ENCODE data around the gene MTCL3.

Gene MTCL3

GRCh38 chr6:127475135-127475822, 43.9 kb downstream of the MTCL3 start:
- no peak for DNase-seq
- no peaks in the 10 kb centered on the region for H3K36me3 ChIP-seq (ENCODE audit: control insufficient read depth in 4 of 4, insufficient read depth in 4 of 4, low read length in 3 of 4)
- ChIA-PET POLR2A (no interaction called here), CTCF (interaction anchor here (1.8 kb wide), 1 partner anchor 9 kb away, joined by 9 read pairs; no protein-coding TSS in a partner anchor)
- H3K27me3 ChIP-seq (replicated peaks in 2 of 5; ENCODE audit: control insufficient read depth in 4 of 5, insufficient read depth in 5 of 5, low read length in 4 of 5), result peaks cover 0 to 13% (median 0%) of the 10 kb centered on the region in 5 experiments
- no peaks in the 10 kb centered on the region for H3K4me1 ChIP-seq (ENCODE audit: control extremely low read depth in 1 of 4, control insufficient read depth in 4 of 4, insufficient read depth in 4 of 4, low read length in 3 of 4)
- no peak overlapping the region for H3K27ac ChIP-seq (ENCODE audit: insufficient read depth in 1 of 2, low read depth in 1 of 2, low read length in 2 of 2, poor library complexity in 1 of 2, severe bottlenecking in 2 of 2)
- peaks cover 0 to 8% (median 5%) of the 10 kb centered on the region in 5 experiments for H3K9me3 ChIP-seq (ENCODE audit: control extremely low read depth in 1 of 5, control insufficient read depth in 4 of 5, insufficient read depth in 2 of 5, low read depth in 1 of 5, low read length in 4 of 5)
- H3K4me3 ChIP-seq (ENCODE audit: control insufficient read depth in 1 of 7, extremely low read depth in 1 of 7, insufficient read depth in 4 of 7, low read depth in 2 of 7, low read length in 6 of 7), result no peak overlapping the region
- WGBS (ENCODE audit: insufficient coverage), result 95% methylated on average over 75 of the region's 87 CpGs

- H3K4me1 ChIP-seq (ENCODE audit: control extremely low read depth in 1 of 4, control insufficient read depth in 4 of 4, insufficient read depth in 4 of 4, low read length in 3 of 4), result no peaks in the 10 kb centered on the region
- DNase-seq, result no peak
- CTCF ChIA-PET, result interaction anchor here (2.9 kb wide), 1 partner anchor 68 kb away, joined by 15 read pairs; no protein-coding TSS in a partner anchor
- no peak overlapping the region for H3K4me3 ChIP-seq (ENCODE audit: control insufficient read depth in 1 of 7, extremely low read depth in 1 of 7, insufficient read depth in 4 of 7, low read depth in 2 of 7, low read length in 6 of 7)
- POLR2A ChIA-PET, result no interaction called here
- WGBS (ENCODE audit: insufficient coverage), result 86% methylated on average over 2 of the region's 5 CpGs
- H3K27ac ChIP-seq (ENCODE audit: insufficient read depth in 1 of 2, low read depth in 1 of 2, low read length in 2 of 2, poor library complexity in 1 of 2, severe bottlenecking in 2 of 2), result no peak overlapping the region
- peaks cover 0 to 8% (median 5%) of the 10 kb centered on the region in 5 experiments for H3K9me3 ChIP-seq (ENCODE audit: control extremely low read depth in 1 of 5, control insufficient read depth in 4 of 5, insufficient read depth in 2 of 5, low read depth in 1 of 5, low read length in 4 of 5)
- no peaks in the 10 kb centered on the region for H3K36me3 ChIP-seq (ENCODE audit: control insufficient read depth in 4 of 4, insufficient read depth in 4 of 4, low read length in 3 of 4)
- peaks cover 0 to 13% (median 0%) of the 10 kb centered on the region in 5 experiments for H3K27me3 ChIP-seq (replicated peaks in 2 of 5; ENCODE audit: control insufficient read depth in 4 of 5, insufficient read depth in 5 of 5, low read length in 4 of 5)
Observed at GRCh38 chr6:127471379-127472255, 47.5 kb downstream of the MTCL3 start.

- Histone ChIP-seq H3K27ac (ENCODE audit: insufficient read depth in 1 of 2, low read depth in 1 of 2, low read length in 2 of 2, poor library complexity in 1 of 2, severe bottlenecking in 2 of 2) (no peak overlapping the region), H3K36me3 (ENCODE audit: control insufficient read depth in 4 of 4, insufficient read depth in 4 of 4, low read length in 3 of 4) (no peaks in the 10 kb centered on the region), H3K27me3 (replicated peaks in 2 of 5; ENCODE audit: control insufficient read depth in 4 of 5, insufficient read depth in 5 of 5, low read length in 4 of 5) (no peaks in the 10 kb centered on the region), H3K9me3 (ENCODE audit: control extremely low read depth in 1 of 5, control insufficient read depth in 4 of 5, insufficient read depth in 2 of 5, low read depth in 1 of 5, low read length in 4 of 5) (no peaks in the 10 kb centered on the region), H3K4me1 (ENCODE audit: control extremely low read depth in 1 of 4, control insufficient read depth in 4 of 4, insufficient read depth in 4 of 4, low read length in 3 of 4) (no peaks in the 10 kb centered on the region), H3K4me3 (ENCODE audit: control insufficient read depth in 1 of 7, extremely low read depth in 1 of 7, insufficient read depth in 4 of 7, low read depth in 2 of 7, low read length in 6 of 7) (no peak overlapping the region)
- CTCF ChIA-PET, result interaction anchor here (0.8 to 2.9 kb wide), 2 partner anchors 67 to 70 kb away, joined by 3 to 15 read pairs; no protein-coding TSS in a partner anchor
- POLR2A ChIA-PET, result no interaction called here
- no peak for DNase-seq
- 92% methylated on average over 2 of the region's 2 CpGs for WGBS (ENCODE audit: insufficient coverage)
Observed at GRCh38 chr6:127468936-127469335, 50.2 kb downstream of the MTCL3 start.

GRCh38 chr6:127466416-127466815, 52.7 kb downstream of the MTCL3 start:
- no peaks in the 10 kb centered on the region for H3K4me1 ChIP-seq (ENCODE audit: control extremely low read depth in 1 of 4, control insufficient read depth in 4 of 4, insufficient read depth in 4 of 4, low read length in 3 of 4)
- H3K9me3 ChIP-seq (ENCODE audit: control extremely low read depth in 1 of 5, control insufficient read depth in 4 of 5, insufficient read depth in 2 of 5, low read depth in 1 of 5, low read length in 4 of 5), result no peaks in the 10 kb centered on the region
- H3K36me3 ChIP-seq (ENCODE audit: control insufficient read depth in 4 of 4, insufficient read depth in 4 of 4, low read length in 3 of 4), result no peaks in the 10 kb centered on the region
- H3K27ac ChIP-seq (ENCODE audit: insufficient read depth in 1 of 2, low read depth in 1 of 2, low read length in 2 of 2, poor library complexity in 1 of 2, severe bottlenecking in 2 of 2), result no peak overlapping the region
- ChIA-PET POLR2A (no interaction called here), CTCF (interaction anchor here (0.9 to 3.5 kb wide), 9 partner anchors 9 to 80 kb away, joined by 3 to 27 read pairs (median 5); no protein-coding TSS in a partner anchor)
- DNase-seq, result no peak
- WGBS (ENCODE audit: insufficient coverage), result 97% methylated on average over 4 of the region's 5 CpGs
- no peaks in the 10 kb centered on the region for H3K27me3 ChIP-seq (replicated peaks in 2 of 5; ENCODE audit: control insufficient read depth in 4 of 5, insufficient read depth in 5 of 5, low read length in 4 of 5)
- H3K4me3 ChIP-seq (ENCODE audit: control insufficient read depth in 1 of 7, extremely low read depth in 1 of 7, insufficient read depth in 4 of 7, low read depth in 2 of 7, low read length in 6 of 7), result no peak overlapping the region

GRCh38 chr6:127464881-127465459, 54.2 kb downstream of the MTCL3 start:
- no peaks in the 10 kb centered on the region for H3K27me3 ChIP-seq (replicated peaks in 2 of 5; ENCODE audit: control insufficient read depth in 4 of 5, insufficient read depth in 5 of 5, low read length in 4 of 5)
- H3K9me3 ChIP-seq (ENCODE audit: control extremely low read depth in 1 of 5, control insufficient read depth in 4 of 5, insufficient read depth in 2 of 5, low read depth in 1 of 5, low read length in 4 of 5), result no peaks in the 10 kb centered on the region
- H3K36me3 ChIP-seq (ENCODE audit: control insufficient read depth in 4 of 4, insufficient read depth in 4 of 4, low read length in 3 of 4), result no peaks in the 10 kb centered on the region
- WGBS (ENCODE audit: insufficient coverage), result 100% methylated on average over 1 of the region's 3 CpGs
- H3K4me3 ChIP-seq (ENCODE audit: control insufficient read depth in 1 of 7, extremely low read depth in 1 of 7, insufficient read depth in 4 of 7, low read depth in 2 of 7, low read length in 6 of 7), result no peak overlapping the region
- H3K27ac ChIP-seq (ENCODE audit: insufficient read depth in 1 of 2, low read depth in 1 of 2, low read length in 2 of 2, poor library complexity in 1 of 2, severe bottlenecking in 2 of 2), result no peak overlapping the region
- H3K4me1 ChIP-seq (ENCODE audit: control extremely low read depth in 1 of 4, control insufficient read depth in 4 of 4, insufficient read depth in 4 of 4, low read length in 3 of 4), result peaks cover 0 to 2% (median 0%) of the 10 kb centered on the region in 4 experiments
- ChIA-PET POLR2A (no interaction called here), CTCF (interaction anchor here (1.3 to 3.5 kb wide), 8 partner anchors 11 to 161 kb away, joined by 3 to 27 read pairs (median 7); no protein-coding TSS in a partner anchor)
- DNase-seq, result peak; percentile 53 to 72 (median 65)

- ChIA-PET CTCF (interaction anchor here (1.1 to 3.5 kb wide), 8 partner anchors 12 to 163 kb away, joined by 3 to 12 read pairs (median 5); no protein-coding TSS in a partner anchor), POLR2A (no interaction called here)
- no peak overlapping the region for H3K4me3 ChIP-seq (ENCODE audit: control insufficient read depth in 1 of 7, extremely low read depth in 1 of 7, insufficient read depth in 4 of 7, low read depth in 2 of 7, low read length in 6 of 7)
- 63% methylated on average over 4 of the region's 6 CpGs for WGBS (ENCODE audit: insufficient coverage)
- H3K36me3 ChIP-seq (ENCODE audit: control insufficient read depth in 4 of 4, insufficient read depth in 4 of 4, low read length in 3 of 4), result no peaks in the 10 kb centered on the region
- no peaks in the 10 kb centered on the region for H3K9me3 ChIP-seq (ENCODE audit: control extremely low read depth in 1 of 5, control insufficient read depth in 4 of 5, insufficient read depth in 2 of 5, low read depth in 1 of 5, low read length in 4 of 5)
- no peak overlapping the region for H3K27ac ChIP-seq (ENCODE audit: insufficient read depth in 1 of 2, low read depth in 1 of 2, low read length in 2 of 2, poor library complexity in 1 of 2, severe bottlenecking in 2 of 2)
- H3K4me1 ChIP-seq (ENCODE audit: control extremely low read depth in 1 of 4, control insufficient read depth in 4 of 4, insufficient read depth in 4 of 4, low read length in 3 of 4), result peaks cover 0 to 2% (median 0%) of the 10 kb centered on the region in 4 experiments
- no peak for DNase-seq
- H3K27me3 ChIP-seq (replicated peaks in 2 of 5; ENCODE audit: control insufficient read depth in 4 of 5, insufficient read depth in 5 of 5, low read length in 4 of 5), result no peaks in the 10 kb centered on the region
Observed at GRCh38 chr6:127464161-127464880, 54.8 kb downstream of the MTCL3 start.

Data from common myeloid progenitor, CD34-positive (primary cell).